GM21447 (cell line): ENCODE results near the gene P2RX4.
"Not testable (repeated sequence)": the region's sequence is repeated elsewhere in the genome, so short reads cannot be mapped to it uniquely, and the experiment has no call there.

ENCODE experiments used
- ATAC-seq: cut with Tn5 transposase; IDR thresholded peaks from one replicate; pipeline ENCODE4 v1.9.1; 2021; ENCODE audit not compliant: unreplicated experiment

The P2RX4 gene

GRCh38 chr12:121209624-121210572 lies at the start of gene P2RX4:
TSS of gene P2RX4 (plus strand) at chr12:121210129. CDS start at chr12:121210165, 36 bp downstream.
- peak; percentile 78 for ATAC-seq

- ATAC-seq = no peak
Measured at GRCh38 chr12:121162384-121162783, 47.5 kb upstream of the P2RX4 start.

- ATAC-seq = no peak
Measured at GRCh38 chr12:121162985-121163384, 46.9 kb upstream of the P2RX4 start.

GRCh38 chr12:121164839-121165238 lies 45.1 kb upstream of the P2RX4 start:
- ATAC-seq = not testable (repeated sequence)

- ATAC-seq = no peak
Measured at GRCh38 chr12:121165316-121165715, 44.6 kb upstream of the P2RX4 start.

- no peak for ATAC-seq
Measured at GRCh38 chr12:121166356-121166755, 43.6 kb upstream of the P2RX4 start.

- no peak for ATAC-seq
Measured at GRCh38 chr12:121167232-121167820, 42.6 kb upstream of the P2RX4 start.

- no peak for ATAC-seq
Measured at GRCh38 chr12:121167951-121168350, 42.0 kb upstream of the P2RX4 start.

GRCh38 chr12:121170151-121170550 lies 39.8 kb upstream of the P2RX4 start:
- ATAC-seq = no peak

GRCh38 chr12:121170611-121171260 lies 39.2 kb upstream of the P2RX4 start:
- ATAC-seq = no peak

- ATAC-seq = no peak
Measured at GRCh38 chr12:121172145-121172544, 37.8 kb upstream of the P2RX4 start.

GRCh38 chr12:121175383-121176119 lies 34.4 kb upstream of the P2RX4 start:
- no peak for ATAC-seq

GRCh38 chr12:121176826-121177529 lies 33.0 kb upstream of the P2RX4 start:
- no peak for ATAC-seq

- ATAC-seq = no peak
Measured at GRCh38 chr12:121181181-121181580, 28.7 kb upstream of the P2RX4 start.

- ATAC-seq = no peak
Measured at GRCh38 chr12:121182222-121182893, 27.6 kb upstream of the P2RX4 start.

GRCh38 chr12:121184425-121184824 lies 25.5 kb upstream of the P2RX4 start:
- ATAC-seq = no peak

GRCh38 chr12:121184984-121185889 lies 24.7 kb upstream of the P2RX4 start:
- ATAC-seq = no peak

- no peak for ATAC-seq
Measured at GRCh38 chr12:121186826-121187225, 23.1 kb upstream of the P2RX4 start.

- no peak for ATAC-seq
Measured at GRCh38 chr12:121187501-121187900, 22.4 kb upstream of the P2RX4 start.
